DOHH2 (cell line): ENCODE data around the gene UBN1.

Experiments
- EZH2phosphoT487 ChIP-seq: fragments of 200-600 bp; sonication (generic); IDR thresholded peaks from 2 replicates; pipeline ENCODE4 v1.6.1; 2017; ENCODE audit warnings: borderline replicate concordance, mild to moderate bottlenecking, antibody characterized with exemption, low read length, moderate library complexity, mixed read lengths
- TF ChIP-seq, protein P1 (sequence below): fragments of 200-600 bp; sonication (generic); IDR thresholded peaks from one replicate; pipeline ENCODE4 v1.5.1; 2014; ENCODE audit warnings: antibody characterized with exemption, mild to moderate bottlenecking, low read depth, low read length; ENCODE audit not compliant: poor library complexity, severe bottlenecking

DNA sequence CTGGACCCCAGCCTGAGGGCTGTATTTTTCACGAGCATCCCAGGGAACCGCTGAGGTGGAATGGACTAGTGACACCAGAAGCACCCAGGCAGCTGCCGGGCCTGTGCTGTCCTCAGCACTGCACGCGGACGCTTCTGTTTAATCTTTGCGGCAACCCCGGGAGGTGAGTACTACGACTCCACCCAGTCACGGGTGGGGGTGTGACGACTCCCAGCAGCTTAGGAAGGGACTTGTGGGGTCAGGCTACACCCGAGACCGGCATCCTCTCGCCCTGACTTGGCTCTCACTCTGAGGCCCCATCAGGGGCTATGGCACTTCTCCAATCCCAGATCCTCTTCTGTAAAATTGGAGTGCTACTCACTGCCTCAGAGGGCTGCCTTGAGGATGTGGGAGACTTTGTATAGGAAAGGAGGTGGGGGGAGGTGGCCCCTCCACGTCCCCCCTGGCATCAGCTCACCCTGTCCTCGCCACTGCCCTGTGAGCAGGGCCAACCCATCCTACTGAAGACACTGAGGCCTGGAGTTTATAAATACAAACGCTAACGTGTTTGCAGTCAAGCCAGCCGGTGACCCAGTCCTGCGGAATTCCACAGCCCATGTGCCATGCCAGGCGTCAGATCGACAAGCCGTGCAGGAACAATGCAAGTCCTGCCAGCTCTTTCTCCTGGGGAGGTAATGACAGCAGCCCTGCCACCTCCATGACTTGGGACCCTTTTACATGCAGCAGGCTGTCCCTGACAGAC, 45.3 kb downstream of the UBN1 start:
- TF ChIP-seq EZH2phosphoT487, result no peak
- TF ChIP-seq, protein P1, sequence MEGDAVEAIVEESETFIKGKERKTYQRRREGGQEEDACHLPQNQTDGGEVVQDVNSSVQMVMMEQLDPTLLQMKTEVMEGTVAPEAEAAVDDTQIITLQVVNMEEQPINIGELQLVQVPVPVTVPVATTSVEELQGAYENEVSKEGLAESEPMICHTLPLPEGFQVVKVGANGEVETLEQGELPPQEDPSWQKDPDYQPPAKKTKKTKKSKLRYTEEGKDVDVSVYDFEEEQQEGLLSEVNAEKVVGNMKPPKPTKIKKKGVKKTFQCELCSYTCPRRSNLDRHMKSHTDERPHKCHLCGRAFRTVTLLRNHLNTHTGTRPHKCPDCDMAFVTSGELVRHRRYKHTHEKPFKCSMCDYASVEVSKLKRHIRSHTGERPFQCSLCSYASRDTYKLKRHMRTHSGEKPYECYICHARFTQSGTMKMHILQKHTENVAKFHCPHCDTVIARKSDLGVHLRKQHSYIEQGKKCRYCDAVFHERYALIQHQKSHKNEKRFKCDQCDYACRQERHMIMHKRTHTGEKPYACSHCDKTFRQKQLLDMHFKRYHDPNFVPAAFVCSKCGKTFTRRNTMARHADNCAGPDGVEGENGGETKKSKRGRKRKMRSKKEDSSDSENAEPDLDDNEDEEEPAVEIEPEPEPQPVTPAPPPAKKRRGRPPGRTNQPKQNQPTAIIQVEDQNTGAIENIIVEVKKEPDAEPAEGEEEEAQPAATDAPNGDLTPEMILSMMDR, result no peak
